IPS-NIHi11 (cell line): Measurements from ENCODE around the gene SELENOW.
"Not testable (repeated sequence)": the region's sequence is repeated elsewhere in the genome, so short reads cannot be mapped to it uniquely, and the experiment has no call there.

ENCODE experiments used
- DNase-seq: peaks from one replicate; pipeline ENCODE4 v3.0.0; 2012; ENCODE audit warnings: mixed read lengths, low spot score

Gene SELENOW

DNA sequence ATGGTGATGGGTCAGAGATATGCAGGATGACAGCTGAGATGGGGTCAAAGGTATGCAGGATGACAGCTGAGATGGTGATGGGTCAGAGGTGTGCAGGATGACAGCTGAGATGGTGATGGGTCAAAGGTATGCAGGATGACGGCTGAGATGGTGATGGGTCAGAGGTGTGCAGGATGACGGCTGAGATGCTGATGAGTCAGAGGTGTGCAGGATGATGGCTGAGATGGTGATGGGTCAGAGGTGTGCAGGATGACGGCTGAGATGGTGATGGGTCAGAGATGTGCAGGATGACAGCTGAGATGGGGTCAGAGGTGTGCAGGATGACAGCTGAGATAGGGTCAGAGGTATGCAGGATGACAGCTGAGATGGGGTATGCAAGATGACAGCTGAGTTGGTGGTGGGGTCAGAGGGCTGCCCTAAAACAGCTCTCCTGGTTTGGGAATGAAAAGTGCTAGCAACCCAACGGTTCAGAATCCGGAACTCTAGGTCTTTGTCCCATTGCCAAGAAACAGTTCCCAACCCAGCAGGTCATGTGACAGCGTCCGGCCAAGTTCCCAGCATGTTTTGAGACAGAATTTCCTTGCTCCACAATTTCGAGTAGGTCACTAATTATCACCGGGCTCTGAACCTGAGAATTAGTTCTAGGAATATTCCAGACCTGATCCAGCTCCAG is 3.2 kb downstream of the SELENOW start:
- no peak for DNase-seq

DNA sequence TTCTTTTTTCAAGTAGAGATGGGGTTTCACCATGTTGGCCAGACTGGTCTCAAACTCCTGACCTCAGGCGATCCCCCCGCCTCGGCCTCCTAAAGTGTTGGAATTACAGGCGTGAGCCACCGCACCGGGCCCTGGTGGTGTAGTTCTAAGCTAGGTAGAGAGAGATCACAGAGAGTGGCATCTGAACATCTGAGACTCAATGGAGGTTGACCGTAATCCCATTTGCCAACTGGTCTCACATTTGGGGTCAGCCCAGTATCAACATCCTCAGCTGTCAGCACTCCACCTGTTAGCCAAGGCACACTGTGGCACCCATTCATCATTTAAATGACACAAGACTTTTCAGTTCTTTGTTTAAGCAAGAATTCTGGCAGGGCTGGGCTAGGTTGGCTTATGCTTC is 8.1 kb downstream of the SELENOW start:
- DNase-seq = no peak

DNA sequence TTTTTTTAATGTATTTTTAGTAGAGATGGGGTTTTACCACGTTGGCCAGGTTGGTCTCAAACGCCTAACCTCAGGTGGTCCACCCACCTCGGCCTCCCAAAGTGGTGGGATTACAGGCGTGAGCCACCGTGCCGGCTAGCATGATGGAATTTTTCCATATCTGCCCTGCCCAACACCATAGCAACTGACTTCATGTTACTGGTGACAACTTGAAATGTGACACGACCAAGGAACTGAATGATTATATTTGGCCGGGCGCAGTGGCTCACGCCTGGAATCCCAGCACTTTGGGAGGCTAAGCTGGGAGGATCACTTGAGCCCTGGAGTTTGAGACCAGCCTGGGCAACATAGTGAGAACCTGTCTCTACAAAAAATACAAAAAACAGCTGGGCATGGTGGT is 8.8 kb downstream of the SELENOW start:
- not testable (repeated sequence) for DNase-seq

DNA sequence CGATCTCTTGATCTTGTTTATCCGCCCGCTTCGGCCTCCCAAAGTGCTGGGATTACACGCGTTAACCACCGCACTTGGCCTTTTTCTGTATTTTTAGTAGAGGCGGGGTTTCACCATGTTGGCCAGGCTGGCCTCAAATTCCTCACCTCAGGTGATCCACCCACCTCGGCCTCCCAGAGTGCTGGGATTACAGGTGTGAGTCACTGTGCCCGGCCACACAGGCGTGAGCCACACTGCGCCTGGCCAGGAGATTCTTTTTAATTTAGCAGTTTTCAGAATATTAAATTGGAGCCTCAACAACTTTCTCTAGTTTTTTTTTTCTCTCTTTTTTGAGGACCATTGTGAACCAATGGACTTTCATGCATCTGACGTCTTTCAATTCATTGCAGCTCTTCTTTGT is 11.3 kb downstream of the SELENOW start:
- not testable (repeated sequence) for DNase-seq

DNA sequence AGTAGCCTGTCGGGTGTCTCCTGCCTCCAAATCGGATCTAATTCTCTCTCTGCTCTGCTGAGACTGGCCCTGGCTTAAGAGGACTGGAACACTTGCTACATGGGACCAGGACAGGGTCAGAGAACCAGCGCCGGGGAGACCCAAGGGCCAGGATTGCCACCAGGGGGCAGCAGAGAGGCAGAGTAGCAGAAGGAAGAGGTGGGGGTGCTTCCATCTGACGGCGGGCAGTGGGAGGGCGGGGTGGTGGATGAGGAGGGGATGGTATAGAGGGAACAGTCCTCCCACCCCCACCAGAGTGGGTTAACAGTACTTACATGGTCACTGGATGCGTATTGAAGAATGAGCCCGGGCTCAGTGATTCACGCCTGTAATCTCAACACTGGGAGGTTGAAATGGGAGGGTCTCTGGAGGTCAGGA is 11.9 kb downstream of the SELENOW start:
- peak; percentile 93 for DNase-seq

GRCh38 chr19:47792616-47793015 is 14.1 kb downstream of the SELENOW start:
- no peak for DNase-seq

DNA sequence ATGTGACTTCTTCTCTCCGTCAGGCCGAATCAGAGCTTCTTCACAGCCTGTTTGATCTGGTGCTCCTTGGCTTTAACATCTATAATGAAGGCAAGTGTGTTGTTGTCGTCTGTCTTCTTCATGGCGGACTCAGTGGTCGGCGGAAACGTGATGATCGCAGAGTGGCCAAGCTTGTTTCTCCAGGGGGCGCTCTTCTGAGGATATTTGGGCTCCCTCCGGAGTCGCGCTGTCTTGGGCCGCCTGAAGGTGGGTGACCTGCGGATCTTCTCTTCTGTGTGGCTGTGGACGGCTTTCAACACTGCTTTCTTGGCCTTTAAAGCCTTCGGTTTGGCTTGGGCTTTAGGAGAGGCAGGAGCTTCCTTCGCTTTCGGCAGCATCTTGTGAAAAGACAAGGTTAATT is 16.0 kb downstream of the SELENOW start:
- no peak for DNase-seq

DNA sequence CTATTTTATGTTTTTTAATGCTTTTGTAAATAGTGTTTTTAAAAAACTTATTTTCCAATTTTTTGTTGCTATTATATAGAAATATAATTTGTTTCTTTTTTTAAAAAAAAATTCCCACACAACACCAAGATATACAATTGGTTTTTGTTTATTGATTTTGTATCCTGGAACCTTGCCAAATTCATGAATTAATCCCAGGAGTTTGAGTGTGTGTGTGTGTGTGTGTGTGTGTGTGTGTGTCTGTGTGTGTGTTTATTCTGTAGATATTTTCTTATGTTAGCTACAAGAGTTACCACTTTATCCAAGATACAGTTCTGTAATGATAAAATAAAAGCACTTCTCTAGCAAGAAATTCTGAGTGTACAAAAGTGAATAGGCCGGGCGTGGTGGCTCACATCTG is 18.3 kb downstream of the SELENOW start:
- no peak for DNase-seq

- DNase-seq = no peak
Observed at GRCh38 chr19:47797996-47798903, 19.7 kb downstream of the SELENOW start.

GRCh38 chr19:47798904-47799266 is 20.4 kb downstream of the SELENOW start:
- DNase-seq = no peak

- no peak for DNase-seq
Observed at GRCh38 chr19:47801270-47801669, 22.8 kb downstream of the SELENOW start.

GRCh38 chr19:47802521-47803043 is 24.1 kb downstream of the SELENOW start:
- DNase-seq = no peak

DNA sequence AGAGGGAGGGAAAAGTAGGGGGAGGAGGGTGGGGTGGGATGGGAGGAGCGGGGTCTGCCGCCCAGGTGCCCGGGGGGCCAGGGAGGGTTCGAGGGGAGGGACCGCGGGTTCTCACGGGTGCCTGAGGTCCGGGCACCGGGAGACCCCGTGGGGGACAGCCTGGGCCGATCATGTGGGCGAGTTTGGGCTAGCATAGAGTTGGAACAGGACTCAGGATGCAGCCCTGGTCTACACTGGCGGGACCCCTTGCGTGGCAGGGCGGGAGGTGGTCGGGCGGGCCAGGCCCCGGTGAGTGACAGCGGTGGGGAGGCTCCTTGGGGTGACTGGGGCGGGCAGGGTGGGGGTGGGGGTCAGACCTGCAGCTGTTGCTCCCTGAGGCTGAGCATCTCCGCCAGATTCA is 24.6 kb downstream of the SELENOW start:
- not testable (repeated sequence) for DNase-seq

GRCh38 chr19:47803671-47804070 is 25.2 kb downstream of the SELENOW start:
- not testable (repeated sequence) for DNase-seq

DNA sequence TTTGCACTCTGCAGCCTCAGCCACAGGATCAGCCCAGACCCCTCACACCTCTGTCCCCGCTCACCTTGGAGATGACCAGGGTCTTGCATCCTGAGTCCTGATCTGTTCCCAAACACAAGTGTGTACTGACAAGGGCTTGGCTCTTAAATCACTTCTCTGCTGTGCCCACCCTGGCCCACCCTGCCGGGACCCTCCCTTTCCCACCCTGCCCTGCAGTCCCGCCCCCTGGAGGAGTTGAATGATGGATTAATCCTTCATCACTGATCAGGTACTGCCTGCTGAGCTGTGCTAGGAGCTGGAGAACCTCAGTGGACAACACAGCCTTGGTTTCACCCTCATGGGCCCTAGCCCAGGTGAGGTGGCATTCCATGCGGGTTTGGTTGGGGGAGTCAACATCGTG is 25.9 kb downstream of the SELENOW start, which contains the start of gene TPRX1:
Gene TPRX1 (minus strand): TSS at position 101 of the 400 bp plus-strand sequence. CDS start 12 bp downstream, at position 89.
- DNase-seq = not testable (repeated sequence)

- DNase-seq = no peak
Observed at GRCh38 chr19:47805313-47805712, 26.8 kb downstream of the SELENOW start.

DNA sequence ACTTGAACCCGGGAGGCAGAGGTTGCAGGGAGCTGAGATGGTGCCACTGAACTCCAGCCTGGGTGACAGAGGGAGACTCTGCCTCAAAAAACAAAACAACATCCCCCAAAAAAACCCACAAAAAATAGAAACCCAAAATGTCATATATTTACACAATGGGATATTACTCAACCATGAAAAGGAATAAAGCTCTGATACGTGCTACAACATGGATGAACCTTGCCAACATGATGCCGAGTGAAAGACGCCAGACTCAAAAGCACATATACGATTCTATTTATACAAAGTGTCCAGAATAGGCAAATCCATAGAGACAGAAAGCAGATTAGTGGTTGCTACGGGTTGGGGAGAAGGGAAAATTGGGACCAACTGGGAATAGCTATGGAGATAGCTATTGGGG is 27.9 kb downstream of the SELENOW start:
- DNase-seq = no peak

DNA sequence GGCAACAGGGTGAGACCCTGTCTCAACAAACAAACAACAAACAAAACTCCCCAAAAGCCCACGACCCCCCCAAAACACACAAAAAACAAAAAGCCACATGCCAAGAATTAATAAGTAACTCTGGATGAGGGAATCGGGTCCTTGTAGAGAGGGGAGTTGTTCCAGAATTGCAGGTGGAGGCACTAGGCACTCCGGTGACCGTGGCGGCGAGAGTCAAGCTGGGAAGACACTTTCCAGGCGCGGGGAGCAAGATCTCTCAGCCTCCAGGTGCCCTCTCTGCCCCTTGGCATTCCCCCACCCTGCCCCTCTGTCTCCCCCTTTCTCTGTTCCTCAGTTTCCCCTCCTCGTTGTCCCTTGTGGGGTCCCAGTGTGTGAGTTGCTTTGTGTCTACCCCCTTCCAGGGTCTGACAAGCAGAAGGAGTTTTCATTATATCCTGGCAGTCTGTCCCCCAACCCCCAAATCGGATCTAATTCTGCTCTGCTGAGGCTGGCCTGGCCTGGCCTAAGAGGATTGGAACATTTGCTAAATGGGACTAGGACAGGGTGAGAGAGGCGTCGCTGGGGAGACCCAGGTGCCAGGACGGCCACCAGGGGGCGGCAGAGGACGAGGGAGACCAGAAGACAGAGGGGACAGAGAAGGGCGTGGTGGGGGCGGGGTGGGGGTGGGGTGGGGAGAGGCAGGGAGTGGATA is 34.9 kb downstream of the SELENOW start:
- peak; percentile 89 for DNase-seq

GRCh38 chr19:47813995-47814328 is 35.5 kb downstream of the SELENOW start:
- DNase-seq = no peak

DNA sequence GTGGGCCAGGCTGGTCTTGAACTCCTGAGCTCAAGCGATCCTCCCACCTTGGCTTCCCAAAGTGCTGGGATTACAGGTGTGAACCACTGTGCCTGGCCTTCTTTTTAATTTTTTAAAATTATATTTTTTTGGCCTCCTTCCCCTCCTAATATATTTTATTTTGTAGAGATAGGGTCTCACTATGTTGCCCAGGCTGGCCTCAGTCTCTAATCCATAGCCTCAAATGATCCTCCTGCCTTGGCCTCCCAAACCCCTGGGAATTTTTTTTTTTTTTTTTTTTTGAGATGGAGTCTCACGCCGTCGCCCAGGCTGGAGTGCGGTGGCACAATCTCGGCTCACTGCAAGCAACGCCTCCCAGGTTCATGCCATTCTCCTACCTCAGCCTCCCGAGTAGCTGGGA is 37.8 kb downstream of the SELENOW start:
- not testable (repeated sequence) for DNase-seq

DNA sequence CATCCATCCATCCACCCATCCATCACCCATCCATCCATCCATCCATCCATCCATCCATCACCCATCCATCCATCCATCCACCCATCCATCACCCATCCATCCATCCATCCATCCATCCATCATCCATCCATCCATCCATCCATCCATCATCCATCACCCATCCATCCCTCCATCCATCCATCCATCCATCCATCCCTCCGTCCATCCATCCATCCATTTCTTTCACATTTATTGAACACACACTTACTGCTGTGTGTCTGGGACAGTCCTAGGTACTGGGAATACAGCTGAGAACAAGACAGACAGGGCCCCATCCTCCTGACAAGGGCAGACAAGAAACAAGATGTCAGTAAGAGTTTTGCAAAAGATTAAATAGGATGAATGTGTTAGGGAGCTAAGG is 39.7 kb downstream of the SELENOW start:
- not testable (repeated sequence) for DNase-seq

GRCh38 chr19:47819858-47820257 is 41.4 kb downstream of the SELENOW start:
- peak; percentile 70 for DNase-seq

- DNase-seq = no peak
Observed at GRCh38 chr19:47820410-47820809, 41.9 kb downstream of the SELENOW start.
